IMR-90 (cell line): ENCODE results near the gene CNGB1. TPM values are rescaled to one million over a fixed set of nuclear protein-coding genes. Genes with fewer than 3 reads are reported as not detected.

Experiments used
- ATAC-seq: fragments of 200-7000 bp; cut with Tn5 transposase; 2 replicates; pipeline ENCODE4 v1.9.1; 2020; ENCODE audit warnings: low read depth, mild to moderate bottlenecking, moderate library complexity
- BruUV-seq: library from RNA; stranded (reverse); fragments of 400-500 nt; replicated peaks from 2 replicates; lab custom pipeline; 2021; lab: Mats Ljungman, UMichigan
- CTCF ChIA-PET: fragments of 300-600 bp; formaldehyde crosslinking; extraction: SDS; loops from one replicate; lab custom pipeline; 2021; ENCODE audit warnings: antibody characterized with exemption; lab: Yijun Ruan, JAX
- POLR2A ChIA-PET: fragments of 300-600 bp; sonication (Branson Sonifier 250); formaldehyde crosslinking; loops from one replicate; lab custom pipeline; 2022; ENCODE audit warnings: antibody characterized with exemption; ENCODE audit not compliant: unreplicated experiment; lab: Charles Lee
- DNase-seq: peaks from one replicate; pipeline ENCODE4 v3.0.0; 2013
- H2AFZ ChIP-seq: replicated peaks from 2 replicates; pipeline ENCODE3; 2013; ENCODE audit warnings: low read length, mild to moderate bottlenecking; ENCODE audit not compliant: poor library complexity
- H2AK5ac ChIP-seq: 2 replicates; pipeline ENCODE4 v1.6.1; 2013; ENCODE audit warnings: low read depth, low read length, inconsistent platforms
- H2AK9ac ChIP-seq: replicated peaks from 2 replicates; pipeline ENCODE3; 2013; ENCODE audit warnings: mild to moderate bottlenecking, low read depth, low read length, moderate library complexity; ENCODE audit not compliant: poor library complexity
- H2BK120ac ChIP-seq: 2 replicates; pipeline ENCODE4 v1.6.1; 2013; ENCODE audit warnings: low read depth, low read length, inconsistent platforms
- H2BK15ac ChIP-seq: 3 replicates; pipeline ENCODE4 v1.6.1; 2013; ENCODE audit warnings: low read depth, low read length, inconsistent platforms
- H2BK20ac ChIP-seq: 2 replicates; pipeline ENCODE4 v1.6.1; 2013; ENCODE audit warnings: low read depth, mild to moderate bottlenecking, inconsistent platforms, low read length, moderate library complexity
- H2BK5ac ChIP-seq: 2 replicates; pipeline ENCODE4 v1.6.1; 2013; ENCODE audit warnings: mild to moderate bottlenecking, low read depth, low read length, inconsistent platforms; ENCODE audit not compliant: poor library complexity, severe bottlenecking
- H3K14ac ChIP-seq: replicated peaks from 2 replicates; pipeline ENCODE4 v1.6.1; 2013; ENCODE audit warnings: low read depth, low read length, inconsistent platforms
- H3K18ac ChIP-seq: 2 replicates; pipeline ENCODE4 v1.6.1; 2013; ENCODE audit warnings: low read depth, low read length, control low read depth
- H3K23ac ChIP-seq: 2 replicates; pipeline ENCODE4 v1.6.1; 2013; ENCODE audit warnings: low read depth, low read length, inconsistent platforms
- H3K27ac ChIP-seq: 2 replicates; pipeline ENCODE4 v1.5.1; 2013; ENCODE audit warnings: mild to moderate bottlenecking, control low read depth, low read length; ENCODE audit not compliant: insufficient read depth
- H3K27me3 ChIP-seq: 2 replicates; pipeline ENCODE4 v1.6.1; 2013; ENCODE audit warnings: low read length; ENCODE audit not compliant: control insufficient read depth, insufficient read depth
- H3K36me3 ChIP-seq: 2 replicates; pipeline ENCODE4 v1.6.1; 2013; ENCODE audit warnings: low read length, mixed read lengths; ENCODE audit not compliant: control insufficient read depth, insufficient read depth
- H3K4ac ChIP-seq: 2 replicates; pipeline ENCODE4 v1.6.1; 2013; ENCODE audit warnings: low read depth, low read length, inconsistent platforms
- H3K4me1 ChIP-seq: 2 replicates; pipeline ENCODE4 v1.6.1; 2013; ENCODE audit warnings: low read length, mixed read lengths; ENCODE audit not compliant: control insufficient read depth, insufficient read depth
- H3K4me2 ChIP-seq: 2 replicates; pipeline ENCODE4 v1.6.1; 2013; ENCODE audit warnings: low read depth, mild to moderate bottlenecking, control low read depth, low read length, moderate library complexity
- H3K4me3 ChIP-seq: 2 replicates; pipeline ENCODE4 v1.5.1; 2013; ENCODE audit warnings: low read depth, mild to moderate bottlenecking, control low read depth, low read length, moderate library complexity; ENCODE audit not compliant: insufficient read depth
- H3K56ac ChIP-seq: 2 replicates; pipeline ENCODE4 v1.6.1; 2013; ENCODE audit warnings: low read length, inconsistent platforms; ENCODE audit not compliant: insufficient read depth; ENCODE audit errors: extremely low read depth
- H3K79me1 ChIP-seq, 2 experiments: 2 replicates each; pipeline ENCODE4 v1.6.1; 2013; ENCODE audit warnings: low read length in 2 of 2, inconsistent platforms in 1 of 2, low read depth in 1 of 2
- H3K9ac ChIP-seq: 2 replicates; pipeline ENCODE4 v1.6.1; 2013; ENCODE audit warnings: low read depth, low read length, control low read depth
- H3K9me1 ChIP-seq: 2 replicates; pipeline ENCODE4 v1.6.1; 2013; ENCODE audit warnings: low read length, inconsistent platforms; ENCODE audit not compliant: insufficient read depth
- H3K9me3 ChIP-seq: 2 replicates; pipeline ENCODE4 v1.6.1; 2013; ENCODE audit warnings: low read length; ENCODE audit not compliant: control insufficient read depth, insufficient read depth
- H4K20me1 ChIP-seq: 2 replicates; pipeline ENCODE4 v1.6.1; 2013; ENCODE audit warnings: low read length, inconsistent platforms; ENCODE audit not compliant: insufficient read depth
- H4K5ac ChIP-seq: 2 replicates; pipeline ENCODE4 v1.6.1; 2013; ENCODE audit warnings: mild to moderate bottlenecking, low read depth, low read length, control low read depth
- H4K8ac ChIP-seq, 2 experiments: 2 replicates each; pipeline ENCODE4 v1.6.1; 2013; ENCODE audit warnings: low read depth in 2 of 2, low read length in 2 of 2, control low read depth in 1 of 2, inconsistent platforms in 1 of 2
- H4K91ac ChIP-seq: 2 replicates; pipeline ENCODE4 v1.6.1; 2013; ENCODE audit warnings: low read depth, low read length, inconsistent platforms; ENCODE audit not compliant: insufficient read depth
- BHLHE40 ChIP-seq: fragments of 150-350 bp; IDR thresholded peaks from 2 replicates; pipeline ENCODE4 v1.6.1; 2016; ENCODE audit warnings: mild to moderate bottlenecking, low read depth, low read length
- CEBPB ChIP-seq: IDR thresholded peaks from 2 replicates; pipeline ENCODE4 v1.6.1; 2012; ENCODE audit warnings: low read depth, low read length, improper control_type of control experiment
- CHD1 ChIP-seq: IDR thresholded peaks from 2 replicates; pipeline ENCODE4 v1.6.1; 2012; ENCODE audit warnings: low read depth, low read length, improper control_type of control experiment
- CTCF ChIP-seq: conservative IDR thresholded peaks from 2 replicates; pipeline ENCODE4 v1.5.1; 2012; ENCODE audit warnings: mild to moderate bottlenecking, low read depth, low read length, improper control_type of control experiment
- ELK1 ChIP-seq: fragments of 150-350 bp; IDR thresholded peaks from 2 replicates; pipeline ENCODE4 v1.6.1; 2016; ENCODE audit warnings: low read depth, mild to moderate bottlenecking, low read length, moderate library complexity, borderline replicate concordance
- MAFK ChIP-seq: IDR thresholded peaks from 2 replicates; pipeline ENCODE4 v1.6.1; 2012; ENCODE audit warnings: low read depth, low read length, improper control_type of control experiment
- MAZ ChIP-seq: IDR thresholded peaks from 2 replicates; pipeline ENCODE4 v1.6.1; 2012; ENCODE audit warnings: low read depth, mild to moderate bottlenecking, low read length, improper control_type of control experiment, moderate library complexity, borderline replicate concordance
- MXI1 ChIP-seq: IDR thresholded peaks from 2 replicates; pipeline ENCODE4 v1.6.1; 2012; ENCODE audit warnings: low read depth, mild to moderate bottlenecking, low read length, moderate library complexity, borderline replicate concordance
- RAD21 ChIP-seq: IDR thresholded peaks from 2 replicates; pipeline ENCODE4 v1.6.1; 2012; ENCODE audit warnings: low read length, improper control_type of control experiment
- RFX5 ChIP-seq: IDR thresholded peaks from 2 replicates; pipeline ENCODE4 v1.8.0; 2012; ENCODE audit warnings: low read depth, mild to moderate bottlenecking, low read length, moderate library complexity
- SMC3 ChIP-seq: fragments of 150-350 bp; IDR thresholded peaks from 2 replicates; pipeline ENCODE4 v1.6.1; 2016; ENCODE audit warnings: low read depth, mild to moderate bottlenecking, antibody characterized with exemption, low read length, moderate library complexity
- USF2 ChIP-seq: fragments of 150-350 bp; IDR thresholded peaks from 2 replicates; pipeline ENCODE4 v1.6.1; 2017; ENCODE audit warnings: mild to moderate bottlenecking, antibody characterized with exemption, low read length, low read depth
- WGBS, 2 experiments: methylation state at CpG; one replicate each; pipeline versions ENCODE4 v1.1.5 to v1.1.7; 2013; ENCODE audit warnings: missing lambda C conversion rate in 2 of 2; ENCODE audit not compliant: insufficient read length in 1 of 2; ENCODE audit errors: extremely low coverage in 2 of 2; 5-methylcytosine and 5-hydroxymethylcytosine counted together
- dilution Hi-C: fragments of 300-500 bp; cut with HindIII; formaldehyde crosslinking; loops from one replicate; pipeline ENCODE4 v1.14.3; 2018; ENCODE audit warnings: low sequenced_read_pairs; ENCODE audit not compliant: unreplicated experiment
- in situ Hi-C: fragments of 300-500 bp; cut with MboI; formaldehyde crosslinking; loops from 3 replicates; pipeline ENCODE4 v1.14.3; 2019; ENCODE audit warnings: low sequenced_read_pairs, inconsistent platforms, mixed read lengths
- intact Hi-C: fragments of 100-400 bp; cut with micrococcal nuclease; formaldehyde crosslinking; loops from 2 replicates; pipeline ENCODE4 v1.10.0; 2022
- polyA plus RNA-seq, 3 experiments: library from polyadenylated mRNA; depleted of rRNA; stranded (reverse); fragments of >200 nt; gene quantifications; 2 replicates each; pipeline ENCODE4 v1.2.3, GENCODE V29; 2012; ENCODE audit warnings: low replicate concordance in 1 of 3
- total RNA-seq: library from RNA; depleted of rRNA; stranded (reverse); fragments of >200 nt; gene quantifications from 2 replicates; pipeline ENCODE4 v1.2.3, GENCODE V29; 2012

The CNGB1 gene
- total and polyA plus RNA-seq, 2 of the 4 experiments (the other 2 are of a cell fraction): not detected

GRCh38 chr16:57982385-57982784 is 11.5 kb upstream of the CNGB1 start (continued):
- TF ChIP-seq MXI1 (no peak), RAD21 (no peak), CEBPB (no peak)

- no TSS peak for BruUV-seq
- Histone ChIP-seq H3K23ac (no peak overlapping the region), H3K4me2 (no peak overlapping the region), H3K56ac (no peak overlapping the region), H2AK5ac (no peak overlapping the region), H3K18ac (no peak overlapping the region), H3K79me1 (no peaks in the 10 kb centered on the region), H3K9me3 (no peaks in the 10 kb centered on the region), H3K4ac (no peak overlapping the region), H2BK120ac (no peak overlapping the region), H3K4me3 (no peak overlapping the region), H3K27ac (no peak overlapping the region), H4K8ac (no peak overlapping the region), H2AFZ (no peak overlapping the region), H4K5ac (no peak overlapping the region), H2AK9ac (no peak overlapping the region), H3K9ac (no peak overlapping the region), H4K91ac (no peak overlapping the region), H4K20me1 (no peaks in the 10 kb centered on the region; the same call in 1 of the 2 replicates), H3K9me1 (no peaks in the 10 kb centered on the region), H3K14ac (no peak overlapping the region), H2BK20ac (no peak overlapping the region), H3K4me1 (peaks cover 2% of the 10 kb centered on the region; the same call in 1 of the 2 replicates), H2BK15ac (no peak overlapping the region), H3K27me3 (peaks cover 42% of the 10 kb centered on the region), H2BK5ac (no peak overlapping the region), H3K36me3 (no peaks in the 10 kb centered on the region)
- TF ChIP-seq RFX5 (no peak), MXI1 (no peak), MAZ (no peak), MAFK (no peak), BHLHE40 (no peak), CHD1 (no peak), CTCF (no peak), SMC3 (no peak), ELK1 (no peak), RAD21 (no peak), USF2 (no peak)
- intact Hi-C loops: no loop called here
- no peak for ATAC-seq
- in situ Hi-C loops: no loop called here
- no peak for DNase-seq
- ChIA-PET CTCF (no interaction called here), POLR2A (no interaction called here)
- dilution Hi-C loops: no loop called here
- WGBS, 2 experiments: 100% methylated on average over 3 of the region's 7 CpGs; no CpG with 5 or more reads in 1 of the 2 experiments
Observed at GRCh38 chr16:57981636-57982035, 10.7 kb upstream of the CNGB1 start.
